ENCODE results near the gene GCGR. TPM values are rescaled to one million over a fixed set of nuclear protein-coding genes. Genes with fewer than 3 reads are reported as not detected.

The GCGR gene
- polyA plus RNA-seq, 1 donor: 2.5 TPM

DNA sequence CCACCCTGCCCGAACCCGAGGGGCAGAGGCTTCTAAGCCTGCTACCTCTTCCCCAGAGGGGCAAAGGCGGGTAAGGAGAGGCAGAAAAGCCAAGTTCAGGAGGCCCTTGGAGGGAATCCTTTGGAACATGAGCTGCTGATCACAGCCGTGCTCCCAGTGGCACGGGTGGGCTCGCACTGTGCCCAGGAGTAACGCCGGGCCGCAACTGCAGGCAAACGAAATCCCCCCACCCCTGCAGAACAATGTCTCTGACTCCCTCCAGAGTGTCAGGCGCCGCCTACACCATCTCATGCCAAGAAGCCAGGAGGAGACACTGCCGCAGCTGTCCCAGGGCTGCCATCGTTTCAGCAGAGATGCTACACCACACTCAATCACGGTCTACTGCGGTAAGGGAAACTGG lies 47.5 kb downstream of the GCGR start:
- no peak overlapping the region for H3K4me3 ChIP-seq (ENCODE audit: low read length)
- peaks cover 78% of the 10 kb centered on the region for H3K36me3 ChIP-seq (ENCODE audit: control insufficient read depth, insufficient read depth, low read length)
- no peak overlapping the region for H3K27ac ChIP-seq (ENCODE audit: low read length)
- peaks cover 1% of the 10 kb centered on the region for H3K9me3 ChIP-seq (ENCODE audit: control insufficient read depth, low read depth, low read length)
- no peaks in the 10 kb centered on the region for H3K27me3 ChIP-seq (ENCODE audit: control insufficient read depth, insufficient read depth, low read length)
- no peaks in the 10 kb centered on the region for H3K4me1 ChIP-seq (ENCODE audit: control insufficient read depth, insufficient read depth, low read length)
- WGBS (ENCODE audit: insufficient coverage, low lambda C conversion rate): no CpG with 5 or more reads among the region's 16 CpGs
- DNase-seq: no peak

DNA sequence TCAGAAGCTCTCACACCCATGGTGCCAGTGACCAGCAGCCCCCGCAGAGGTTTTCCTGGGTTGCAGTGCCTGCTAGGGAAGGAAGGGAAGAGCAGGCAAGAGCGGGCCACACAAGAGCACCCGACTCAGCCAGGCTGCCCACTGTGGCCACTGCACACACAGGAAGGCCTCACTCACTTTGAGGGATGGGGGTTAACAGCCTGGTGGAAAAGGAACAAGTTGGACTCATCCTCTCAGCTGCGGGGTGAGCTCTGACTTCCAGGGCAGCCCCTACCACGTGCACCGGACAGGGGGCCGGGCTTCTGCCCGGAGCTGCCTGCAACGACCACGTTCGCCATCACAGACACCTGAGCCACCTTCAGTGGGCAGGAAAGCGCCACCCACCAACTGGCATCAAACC lies 48.3 kb downstream of the GCGR start:
- no peaks in the 10 kb centered on the region for H3K4me1 ChIP-seq (ENCODE audit: control insufficient read depth, insufficient read depth, low read length)
- H3K27ac ChIP-seq (ENCODE audit: low read length): no peak overlapping the region
- H3K4me3 ChIP-seq (ENCODE audit: low read length): no peak overlapping the region
- DNase-seq: no peak
- no peaks in the 10 kb centered on the region for H3K9me3 ChIP-seq (ENCODE audit: control insufficient read depth, low read depth, low read length)
- no peaks in the 10 kb centered on the region for H3K27me3 ChIP-seq (ENCODE audit: control insufficient read depth, insufficient read depth, low read length)
- H3K36me3 ChIP-seq (ENCODE audit: control insufficient read depth, insufficient read depth, low read length): peaks cover 76% of the 10 kb centered on the region
- WGBS (ENCODE audit: insufficient coverage, low lambda C conversion rate): no CpG with 5 or more reads among the region's 12 CpGs

DNA sequence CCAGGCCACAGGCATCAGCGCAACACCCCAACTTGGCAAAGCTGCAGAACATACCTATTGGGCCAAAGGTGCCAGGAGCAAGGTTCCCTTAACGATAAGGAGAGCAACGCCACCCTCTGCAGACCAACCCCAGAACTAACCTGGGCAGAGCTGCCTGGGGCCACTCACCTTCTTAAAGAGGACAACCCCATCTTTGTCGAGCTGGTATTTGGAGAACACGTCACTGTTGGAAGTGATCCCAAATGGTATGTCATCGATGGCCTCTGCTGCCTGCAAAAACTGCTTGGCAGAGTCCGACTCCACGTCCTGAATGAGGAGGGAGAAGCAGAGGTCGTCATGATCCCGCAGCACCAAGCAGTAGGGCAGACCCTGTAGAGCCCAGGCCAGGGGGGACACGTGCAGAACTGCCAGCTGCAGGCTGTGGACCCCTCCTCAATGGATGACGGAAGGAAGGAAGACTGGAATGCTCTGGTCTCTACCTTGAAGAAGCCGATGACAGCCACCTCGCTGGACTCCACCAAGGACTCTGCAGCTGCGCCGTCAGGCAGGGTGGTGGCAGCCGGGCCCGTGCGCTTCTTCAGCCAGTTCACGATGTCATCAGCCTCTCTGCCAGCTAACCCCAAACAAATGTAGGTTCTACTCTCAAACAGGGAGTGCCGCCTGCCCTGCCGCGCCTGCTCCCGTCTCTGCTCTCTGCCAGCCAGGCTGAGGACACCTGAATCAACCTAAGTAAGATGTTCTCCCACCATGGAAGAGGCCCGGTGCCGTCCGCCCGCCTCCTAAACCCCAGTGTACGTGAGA lies 51.2 kb downstream of the GCGR start:
- H3K4me1 ChIP-seq (ENCODE audit: control insufficient read depth, insufficient read depth, low read length): peaks cover 10% of the 10 kb centered on the region
- H3K36me3 ChIP-seq (ENCODE audit: control insufficient read depth, insufficient read depth, low read length): peaks cover 79% of the 10 kb centered on the region
- H3K27ac ChIP-seq (ENCODE audit: low read length): no peak overlapping the region
- no peak overlapping the region for H3K4me3 ChIP-seq (ENCODE audit: low read length)
- peaks cover 2% of the 10 kb centered on the region for H3K9me3 ChIP-seq (ENCODE audit: control insufficient read depth, low read depth, low read length)
- WGBS (ENCODE audit: insufficient coverage, low lambda C conversion rate): no CpG with 5 or more reads among the region's 29 CpGs
- H3K27me3 ChIP-seq (ENCODE audit: control insufficient read depth, insufficient read depth, low read length): no peaks in the 10 kb centered on the region
- DNase-seq: no peak

DNA sequence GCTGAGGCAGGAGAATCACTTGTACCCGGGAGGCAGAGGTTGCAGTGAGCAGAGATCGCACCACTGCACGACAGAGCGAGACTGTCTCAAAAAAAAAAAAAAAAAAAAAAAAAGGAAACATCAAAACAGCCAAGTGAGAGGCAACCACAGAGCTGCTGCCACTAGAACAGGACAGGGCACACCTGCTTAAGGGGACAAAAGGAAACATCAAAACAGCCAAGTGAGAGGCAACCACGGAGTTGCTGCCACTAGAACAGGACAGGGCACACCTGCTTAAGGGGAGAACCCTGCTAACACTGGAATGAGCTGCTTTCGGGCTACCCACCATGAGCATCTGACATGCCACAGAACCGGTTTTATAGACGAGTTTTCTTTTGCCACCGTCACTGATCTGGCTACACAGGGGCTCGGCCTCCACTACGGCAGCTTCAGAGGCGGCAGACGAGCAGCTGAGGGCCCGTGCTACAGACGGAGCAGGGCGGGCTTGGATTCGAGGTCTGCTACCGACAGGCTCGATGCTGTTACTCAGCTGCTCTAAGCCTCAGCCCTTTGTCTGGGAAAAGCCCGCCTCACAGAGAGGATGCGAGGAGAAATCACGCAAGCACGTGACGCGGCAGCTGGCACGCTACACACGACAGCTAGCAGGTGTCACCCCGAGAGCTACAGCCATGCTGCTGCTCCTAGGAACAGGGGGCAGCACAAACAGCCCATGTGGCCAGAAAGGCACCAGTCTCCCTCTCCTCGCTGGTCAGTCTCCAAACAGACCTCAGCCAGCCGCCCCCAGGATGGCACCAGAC lies 54.4 kb downstream of the GCGR start:
- Histone ChIP-seq H3K4me3 (ENCODE audit: low read length) (peak overlapping the region; percentile 95), H3K36me3 (ENCODE audit: control insufficient read depth, insufficient read depth, low read length) (peaks cover 59% of the 10 kb centered on the region), H3K27me3 (ENCODE audit: control insufficient read depth, insufficient read depth, low read length) (no peaks in the 10 kb centered on the region), H3K9me3 (ENCODE audit: control insufficient read depth, low read depth, low read length) (peaks cover 2% of the 10 kb centered on the region), H3K27ac (ENCODE audit: low read length) (no peak overlapping the region), H3K4me1 (ENCODE audit: control insufficient read depth, insufficient read depth, low read length) (peaks cover 25% of the 10 kb centered on the region)
- WGBS (ENCODE audit: insufficient coverage, low lambda C conversion rate): no CpG with 5 or more reads among the region's 30 CpGs
- no peak for DNase-seq

DNA sequence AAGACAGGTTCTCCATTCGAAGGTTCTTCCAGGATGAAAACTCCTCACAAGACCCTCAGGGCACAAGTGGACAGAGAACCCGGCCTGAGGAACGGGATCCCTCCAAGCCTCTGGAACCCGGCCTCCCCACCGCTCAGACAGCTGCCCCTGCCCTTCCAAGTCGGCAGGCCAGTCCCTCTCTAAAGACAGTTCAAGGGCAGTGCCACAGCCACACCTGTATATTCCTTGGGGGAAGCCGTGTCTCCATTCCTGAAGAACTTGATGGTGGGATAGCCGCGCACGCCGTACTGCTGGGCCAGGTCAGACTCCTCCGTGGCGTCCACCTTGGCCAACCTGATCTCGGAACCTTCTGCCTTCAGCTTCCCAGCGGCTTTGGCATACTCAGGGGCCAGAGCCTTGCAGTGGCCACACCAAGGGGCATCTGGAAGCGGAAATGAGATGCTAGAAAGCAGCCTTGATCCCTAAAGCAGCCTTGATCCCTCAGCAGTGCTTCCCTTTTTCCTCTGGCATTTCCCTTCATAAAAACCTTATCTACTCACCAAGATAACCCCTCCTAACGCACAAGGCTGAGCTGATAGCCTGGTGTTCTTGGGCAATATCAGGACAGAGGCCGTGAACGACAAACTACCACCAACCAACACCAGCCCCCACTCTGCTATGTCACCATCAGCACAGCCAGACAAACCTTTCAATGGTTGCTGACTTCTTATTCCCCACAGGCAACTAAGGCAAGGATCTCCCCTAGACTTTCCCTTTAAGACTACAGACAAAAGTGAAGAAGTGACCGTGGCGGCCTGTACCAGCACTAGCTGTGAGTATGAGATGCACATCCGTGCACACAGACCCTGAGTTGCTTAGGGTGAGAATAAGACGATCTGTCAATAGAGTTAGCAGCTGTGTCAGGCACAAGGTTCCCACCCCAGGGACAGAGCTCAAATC lies 55.3 kb downstream of the GCGR start:
- peak; percentile 64 to 74 for DNase-seq
- H3K9me3 ChIP-seq (ENCODE audit: control insufficient read depth, low read depth, low read length): peaks cover 2% of the 10 kb centered on the region
- no peaks in the 10 kb centered on the region for H3K27me3 ChIP-seq (ENCODE audit: control insufficient read depth, insufficient read depth, low read length)
- peak overlapping the region; percentile 95 for H3K4me3 ChIP-seq (ENCODE audit: low read length)
- peak overlapping the region; percentile 90 for H3K27ac ChIP-seq (ENCODE audit: low read length)
- WGBS (ENCODE audit: insufficient coverage, low lambda C conversion rate): no CpG with 5 or more reads among the region's 23 CpGs
- H3K36me3 ChIP-seq (ENCODE audit: control insufficient read depth, insufficient read depth, low read length): peaks cover 54% of the 10 kb centered on the region
- H3K4me1 ChIP-seq (ENCODE audit: control insufficient read depth, insufficient read depth, low read length): peaks cover 30% of the 10 kb centered on the region

DNA sequence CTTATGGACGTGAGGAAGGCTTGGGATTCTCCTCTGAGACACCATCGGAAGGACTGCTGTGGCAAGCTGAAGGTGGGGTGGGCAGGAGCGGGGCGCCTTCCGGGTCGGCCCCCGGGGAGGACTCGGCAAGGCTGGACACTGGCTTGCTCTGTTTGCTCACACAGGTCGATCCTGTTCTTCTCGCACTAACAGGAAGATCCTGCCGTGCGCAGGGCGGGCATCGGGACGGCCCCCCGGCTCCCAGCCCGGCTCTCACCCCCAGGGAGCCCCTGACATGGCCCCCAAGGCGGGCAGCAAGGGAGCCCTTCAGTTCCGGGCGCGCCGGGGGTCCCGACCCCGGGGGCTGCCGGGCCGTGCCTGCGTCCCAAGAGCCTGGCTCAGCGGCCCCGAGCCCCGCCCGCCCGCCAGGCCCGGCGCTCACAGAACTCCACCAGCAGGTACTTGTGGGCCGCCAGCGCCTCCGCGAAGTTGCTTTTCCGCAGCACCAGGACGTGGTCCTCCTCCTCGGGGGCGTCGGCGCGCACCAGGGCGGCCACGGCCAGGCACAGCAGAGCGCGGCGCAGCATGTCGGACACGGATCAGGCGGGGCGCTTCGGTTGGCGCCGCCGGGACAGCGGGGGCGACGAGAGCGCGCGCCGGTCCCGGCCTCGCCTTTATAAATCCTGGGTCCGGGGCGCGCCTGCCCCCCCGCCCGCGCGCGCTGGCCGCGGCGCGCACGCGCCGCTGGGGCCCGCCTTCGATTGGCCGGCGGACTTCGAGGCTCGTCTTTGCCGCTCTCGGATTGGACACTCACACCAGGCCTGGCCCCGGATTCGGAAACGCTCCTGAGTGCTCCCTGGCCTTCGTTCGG lies 56.2 kb downstream of the GCGR start, which contains the start of gene P4HB:
P4HB (minus strand) TSS at position 630 of the 850 bp plus-strand sequence; CDS start at position 566, 64 bp downstream.
- no peaks in the 10 kb centered on the region for H3K27me3 ChIP-seq (ENCODE audit: control insufficient read depth, insufficient read depth, low read length)
- peak within 1 kb of the TSS; percentile 90 for H3K27ac ChIP-seq (ENCODE audit: low read length)
- WGBS (ENCODE audit: insufficient coverage, low lambda C conversion rate): no CpG with 5 or more reads among the region's 95 CpGs
- peak within 1 kb of the TSS; percentile 95 for H3K4me3 ChIP-seq (ENCODE audit: low read length)
- H3K4me1 ChIP-seq (ENCODE audit: control insufficient read depth, insufficient read depth, low read length): peaks cover 36% of the 10 kb centered on the region
- DNase-seq: peak in 1 of 2 donors; percentile 40
- peaks cover 49% of the 10 kb centered on the region for H3K36me3 ChIP-seq (ENCODE audit: control insufficient read depth, insufficient read depth, low read length)
- H3K9me3 ChIP-seq (ENCODE audit: control insufficient read depth, low read depth, low read length): peaks cover 2% of the 10 kb centered on the region

DNA sequence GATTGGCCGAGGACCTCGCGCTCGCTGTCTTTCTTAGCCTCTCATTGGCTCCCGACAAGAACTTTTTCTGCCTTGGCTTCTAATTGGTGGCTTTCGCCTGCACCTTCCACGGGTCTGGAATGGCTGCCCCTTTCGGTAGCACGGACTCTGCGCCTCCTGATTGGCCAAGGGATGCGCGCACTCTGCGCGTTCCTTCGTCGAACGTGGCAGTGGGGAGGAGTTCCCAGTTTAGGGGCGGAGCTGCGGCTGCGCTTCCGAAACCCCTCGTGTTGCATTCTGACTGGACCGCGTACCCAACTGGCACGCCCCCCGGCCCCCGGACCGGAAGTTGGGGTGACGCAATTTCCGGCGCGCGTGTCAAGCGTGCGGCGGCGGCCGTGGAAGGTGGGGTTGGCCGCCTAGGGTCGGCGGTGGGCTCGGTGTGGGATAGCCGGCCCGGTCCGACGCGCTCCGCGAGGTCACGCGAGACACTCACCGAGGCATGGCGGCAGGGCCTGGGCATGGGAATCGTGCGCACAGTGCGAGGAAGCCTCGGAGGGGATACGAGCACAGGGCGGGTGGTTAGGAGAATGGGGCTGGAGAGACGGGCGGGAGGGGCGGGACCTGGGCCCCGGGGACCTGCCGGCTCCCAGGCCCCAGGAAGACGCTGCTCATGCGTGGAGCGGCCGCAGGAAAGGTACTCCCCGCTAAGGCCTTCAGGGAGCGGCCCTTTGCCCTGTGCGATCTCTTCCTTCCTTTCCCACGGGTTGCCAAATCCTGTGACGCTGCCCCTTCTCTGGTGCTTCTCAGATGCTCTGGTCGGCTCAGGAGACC lies 57.0 kb downstream of the GCGR start:
- no peaks in the 10 kb centered on the region for H3K27me3 ChIP-seq (ENCODE audit: control insufficient read depth, insufficient read depth, low read length)
- peaks cover 44% of the 10 kb centered on the region for H3K4me1 ChIP-seq (ENCODE audit: control insufficient read depth, insufficient read depth, low read length)
- H3K27ac ChIP-seq (ENCODE audit: low read length): peak overlapping the region; percentile 85
- H3K9me3 ChIP-seq (ENCODE audit: control insufficient read depth, low read depth, low read length): peaks cover 2% of the 10 kb centered on the region
- WGBS (ENCODE audit: insufficient coverage, low lambda C conversion rate): no CpG with 5 or more reads among the region's 74 CpGs
- peaks cover 48% of the 10 kb centered on the region for H3K36me3 ChIP-seq (ENCODE audit: control insufficient read depth, insufficient read depth, low read length)
- DNase-seq: peak; percentile 100
- peak overlapping the region; percentile 59 for H3K4me3 ChIP-seq (ENCODE audit: low read length)

DNA sequence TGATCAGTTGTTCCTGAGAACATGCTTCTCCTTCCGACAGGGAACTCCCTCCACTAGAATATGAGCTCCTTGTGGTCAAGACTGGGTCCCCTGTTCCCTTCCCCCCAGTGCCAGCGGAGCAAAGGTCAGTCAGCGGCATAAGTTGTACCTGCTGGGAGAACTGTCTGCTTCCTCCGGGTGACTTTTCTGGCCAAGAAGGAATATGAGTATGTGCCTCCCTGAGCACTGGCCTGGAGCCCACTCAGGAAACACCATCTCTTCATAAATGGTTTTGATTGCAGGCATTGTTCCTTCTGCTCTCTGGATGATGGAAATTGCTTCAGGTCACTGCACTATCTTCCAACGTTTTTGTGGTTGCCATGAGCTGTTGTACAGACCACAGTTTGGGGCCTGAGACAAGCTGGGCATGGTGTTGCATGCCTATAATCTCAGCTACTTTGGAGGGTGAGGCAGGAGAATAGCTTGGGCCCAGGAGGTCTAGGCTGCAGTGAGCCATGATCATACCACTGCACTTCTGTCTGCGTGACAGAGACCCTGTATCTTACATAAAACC lies 59.2 kb downstream of the GCGR start:
- no peak for DNase-seq
- Histone ChIP-seq H3K27me3 (ENCODE audit: control insufficient read depth, insufficient read depth, low read length) (no peaks in the 10 kb centered on the region), H3K4me3 (ENCODE audit: low read length) (no peak overlapping the region), H3K27ac (ENCODE audit: low read length) (no peak overlapping the region), H3K4me1 (ENCODE audit: control insufficient read depth, insufficient read depth, low read length) (peaks cover 64% of the 10 kb centered on the region), H3K36me3 (ENCODE audit: control insufficient read depth, insufficient read depth, low read length) (peaks cover 46% of the 10 kb centered on the region), H3K9me3 (ENCODE audit: control insufficient read depth, low read depth, low read length) (peaks cover 2% of the 10 kb centered on the region)
- no CpG with 5 or more reads among the region's 6 CpGs for WGBS (ENCODE audit: insufficient coverage, low lambda C conversion rate)

Data from large intestine (tissue), 3 donors.